PC-9 (cell line): ENCODE data around the gene ERC2. TPM values are rescaled to one million over a fixed set of nuclear protein-coding genes. Genes with fewer than 3 reads are reported as not detected.

Experiments
- BruUV-seq: library from RNA; stranded (reverse); fragments of 400-500 nt; replicated peaks from 2 replicates; lab custom pipeline; 2021; lab: Mats Ljungman, UMichigan
- CTCF ChIA-PET: fragments of 300-600 bp; sonication (Branson Sonifier 250); formaldehyde crosslinking; loops from one replicate; lab custom pipeline; 2022; ENCODE audit warnings: antibody characterized with exemption; lab: Charles Lee
- POLR2A ChIA-PET: fragments of 300-600 bp; sonication (Branson Sonifier 250); formaldehyde crosslinking; loops from one replicate; lab custom pipeline; 2022; ENCODE audit warnings: antibody characterized with exemption; ENCODE audit not compliant: unreplicated experiment; lab: Charles Lee
- DNase-seq, 2 experiments: peaks; one replicate each; pipeline versions ENCODE4 v3.0.0 to v3.0.0-alpha.2; 2015 to 2022; ENCODE audit warnings: mixed read lengths in 1 of 2
- H2AFZ ChIP-seq: fragments of 200-600 bp; sonication (generic); 2 replicates; pipeline ENCODE4 v1.8.1; 2017; ENCODE audit warnings: antibody characterized with exemption
- H3F3A ChIP-seq: fragments of 200-600 bp; sonication (generic); 2 replicates; pipeline ENCODE4 v1.8.1; 2017; ENCODE audit warnings: antibody characterized with exemption, mild to moderate bottlenecking, low read depth; ENCODE audit not compliant: insufficient read depth
- H3K27ac ChIP-seq: fragments of 200-600 bp; sonication (generic); 2 replicates; pipeline ENCODE4 v1.6.1; 2016; ENCODE audit warnings: mixed run types
- H3K27me3 ChIP-seq: fragments of 200-600 bp; sonication (generic); 2 replicates; pipeline ENCODE4 v1.6.1; 2016; ENCODE audit warnings: low read depth, mixed run types; ENCODE audit not compliant: insufficient read depth
- H3K36me3 ChIP-seq: fragments of 200-600 bp; sonication (generic); 2 replicates; pipeline ENCODE4 v1.6.1; 2016; ENCODE audit warnings: low read depth, mixed run types
- H3K4me1 ChIP-seq: fragments of 200-600 bp; sonication (generic); replicated peaks from 2 replicates; pipeline ENCODE4 v1.6.1; 2016; ENCODE audit warnings: mixed run types; ENCODE audit not compliant: insufficient read depth
- H3K4me2 ChIP-seq: fragments of 200-600 bp; sonication (generic); 2 replicates; pipeline ENCODE4 v1.6.1; 2017; ENCODE audit warnings: mixed run types
- H3K4me3 ChIP-seq: fragments of 200-600 bp; sonication (generic); 2 replicates; pipeline ENCODE4 v1.6.1; 2016; ENCODE audit warnings: mixed run types
- H3K79me2 ChIP-seq: fragments of 200-600 bp; sonication (generic); 2 replicates; pipeline ENCODE4 v1.6.1; 2017; ENCODE audit warnings: low read depth, mixed run types
- H3K9me2 ChIP-seq: fragments of 200-600 bp; sonication (generic); 2 replicates; pipeline ENCODE4 v1.8.1; 2017; ENCODE audit warnings: mild to moderate bottlenecking; ENCODE audit not compliant: insufficient read depth
- H3K9me3 ChIP-seq: fragments of 200-600 bp; sonication (generic); 2 replicates; pipeline ENCODE4 v1.8.1; 2016; ENCODE audit warnings: low read depth; ENCODE audit not compliant: insufficient read depth
- H4K20me1 ChIP-seq: fragments of 200-600 bp; sonication (generic); 2 replicates; pipeline ENCODE4 v1.8.1; 2017; ENCODE audit not compliant: insufficient read depth
- CTCF ChIP-seq: fragments of 200-600 bp; sonication (generic); conservative IDR thresholded peaks from 2 replicates; pipeline ENCODE4 v1.6.1; 2017; ENCODE audit warnings: mixed run types, antibody characterized with exemption, mild to moderate bottlenecking, moderate library complexity
- EZH2 ChIP-seq: fragments of 200-600 bp; sonication (generic); IDR thresholded peaks from 2 replicates; pipeline ENCODE4 v1.8.0; 2017; ENCODE audit warnings: antibody characterized with exemption, low read depth
- intact Hi-C: fragments of 100-400 bp; cut with micrococcal nuclease; formaldehyde crosslinking; loops from one replicate; pipeline ENCODE4 v1.10.0; 2022; ENCODE audit not compliant: unreplicated experiment
- total RNA-seq: library from RNA; stranded (reverse); gene quantifications from 2 replicates; pipeline ENCODE4 v1.2.3, GENCODE V29; 2021

Gene ERC2
- total RNA-seq, 1 experiment from 2014 or later: 1.4 TPM

- Histone ChIP-seq H3K79me2 (no peaks in the 10 kb centered on the region), H3K36me3 (no peaks in the 10 kb centered on the region), H3K9me2 (no peaks in the 10 kb centered on the region), H3K27ac (no peak overlapping the region), H3K27me3 (no peaks in the 10 kb centered on the region), H3K9me3 (no peaks in the 10 kb centered on the region), H3K4me2 (no peak overlapping the region), H2AFZ (no peak overlapping the region), H4K20me1 (no peaks in the 10 kb centered on the region), H3F3A (no peaks in the 10 kb centered on the region), H3K4me3 (no peak overlapping the region), H3K4me1 (no peaks in the 10 kb centered on the region)
- CTCF ChIA-PET: no interaction called here
- POLR2A ChIA-PET: no interaction called here
- DNase-seq: no peak
- intact Hi-C loops: no loop called here
- no TSS peak for BruUV-seq
- TF ChIP-seq EZH2: no peak
- no peak for TF ChIP-seq CTCF
These were observed 539.0 kb downstream of the ERC2 start for GRCh38 chr3:55929154-55929869.

- CTCF ChIA-PET: no interaction called here
These were observed 544.6 kb downstream of the ERC2 start for GRCh38 chr3:55923626-55924025.

GRCh38 chr3:55923207-55923606 is 545.1 kb downstream of the ERC2 start:
- no peaks in the 10 kb centered on the region for H3F3A ChIP-seq
- no peaks in the 10 kb centered on the region for H3K9me3 ChIP-seq
- no peak for DNase-seq
- H3K4me1 ChIP-seq: no peaks in the 10 kb centered on the region
- H3K27ac ChIP-seq: no peak overlapping the region
- no peaks in the 10 kb centered on the region for H3K79me2 ChIP-seq
- no peaks in the 10 kb centered on the region for H3K9me2 ChIP-seq
- intact Hi-C loops: no loop called here
- H3K4me3 ChIP-seq: no peak overlapping the region
- TF ChIP-seq CTCF (no peak), EZH2 (no peak)
- CTCF ChIA-PET: no interaction called here
- H3K4me2 ChIP-seq: no peak overlapping the region
- H3K27me3 ChIP-seq: no peaks in the 10 kb centered on the region
- H2AFZ ChIP-seq: no peak overlapping the region
- BruUV-seq: no TSS peak
- POLR2A ChIA-PET: no interaction called here
- H3K36me3 ChIP-seq: no peaks in the 10 kb centered on the region
- no peaks in the 10 kb centered on the region for H4K20me1 ChIP-seq

More at GRCh38 chr3:55923626-55924025, 544.6 kb downstream of the ERC2 start:
- no peaks in the 10 kb centered on the region for H3K79me2 ChIP-seq
- TF ChIP-seq CTCF: no peak
- no peak for TF ChIP-seq EZH2
- no peaks in the 10 kb centered on the region for H3K9me2 ChIP-seq
- no peaks in the 10 kb centered on the region for H3F3A ChIP-seq
- H3K27me3 ChIP-seq: no peaks in the 10 kb centered on the region
- no peak overlapping the region for H3K4me2 ChIP-seq
- POLR2A ChIA-PET: no interaction called here
- no TSS peak for BruUV-seq
- intact Hi-C loops: no loop called here
- no peaks in the 10 kb centered on the region for H4K20me1 ChIP-seq
- no peaks in the 10 kb centered on the region for H3K9me3 ChIP-seq
- no peak for DNase-seq
- H3K36me3 ChIP-seq: no peaks in the 10 kb centered on the region
- H3K4me3 ChIP-seq: no peak overlapping the region
- no peaks in the 10 kb centered on the region for H3K4me1 ChIP-seq
- H2AFZ ChIP-seq: no peak overlapping the region
- no peak overlapping the region for H3K27ac ChIP-seq
